Measurements from ENCODE around the gene WDR37. TPM values are rescaled to one million over a fixed set of nuclear protein-coding genes. Genes with fewer than 3 reads are reported as not detected.

WDR37 gene
- total and polyA plus RNA-seq, 2 donors (not counting 1 experiment from before 2014, with no cell fraction given): 17.3 to 33.2 TPM

GRCh38 chr10:1147810-1148209 lies 91.6 kb downstream of the WDR37 start:
- Histone ChIP-seq H3K4me3 (ENCODE audit: control extremely low read depth in 1 of 5, extremely low read depth in 1 of 5, insufficient read depth in 1 of 5, low read depth in 2 of 5, low read length in 4 of 5) (no peak overlapping the region), H3K27me3 (replicated peaks in 1 of 4; ENCODE audit: control extremely low read depth in 1 of 4, control insufficient read depth in 3 of 4, insufficient read depth in 4 of 4, low read length in 3 of 4) (no peaks in the 10 kb centered on the region), H3K27ac (ENCODE audit: low read length in 2 of 2) (no peak overlapping the region), H2AFZ (ENCODE audit: insufficient read depth, low read depth, low read length, poor library complexity, severe bottlenecking) (no peak overlapping the region), H4K20me1 (ENCODE audit: control insufficient read depth, insufficient read depth, low read length, poor library complexity, severe bottlenecking) (no peaks in the 10 kb centered on the region), H3K4me1 (ENCODE audit: control insufficient read depth in 2 of 2, insufficient read depth in 2 of 2, low read length in 2 of 2) (no peaks in the 10 kb centered on the region), H3K9ac (ENCODE audit: low read length) (no peak overlapping the region), H3K4me2 (replicated peaks; ENCODE audit: low read depth, low read length, poor library complexity, severe bottlenecking) (no peak overlapping the region), H3K9me3 (ENCODE audit: control extremely low read depth in 1 of 3, control insufficient read depth in 2 of 3, insufficient read depth in 1 of 3, low read length in 2 of 3) (peaks cover 0 to 23% (median 21%) of the 10 kb centered on the region in 3 donors), H3K79me2 (ENCODE audit: control insufficient read depth, insufficient read depth, low read length) (no peaks in the 10 kb centered on the region), H3K36me3 (replicated peaks in 1 of 2; ENCODE audit: control extremely low read depth in 1 of 2, control insufficient read depth in 1 of 2, extremely low read depth in 1 of 2, insufficient read depth in 2 of 2, low read length in 1 of 2) (no peaks in the 10 kb centered on the region)
- Mint-ChIP-seq H3K9me3 (ENCODE audit: insufficient read depth) (peaks cover 7% of the 10 kb centered on the region), H3K4me1 (no peaks in the 10 kb centered on the region), H3K27me3 (peaks cover 20% of the 10 kb centered on the region), H3K4me3 (no peak overlapping the region), H3K27ac (no peak overlapping the region)
- ChIA-PET POLR2A (no interaction called here), CTCF (no interaction called here)
- intact Hi-C loops (cut with micrococcal nuclease): no loop called here
- ATAC-seq (ENCODE audit: low read depth) (no peak), DNase-seq (no peak)
- no peak for TF ChIP-seq CTCF (IDR thresholded peaks at IDR 0.05)
- TF ChIP-seq EZH2 (IDR thresholded peaks at IDR 0.05; ENCODE audit: borderline replicate concordance, insufficient read depth, low read depth, low read length, poor library complexity, severe bottlenecking): no peak
- 78% methylated on average over 1 of the region's 5 CpGs for WGBS (ENCODE audit: insufficient coverage)

- Mint-ChIP-seq H3K9me3 (ENCODE audit: insufficient read depth) (peaks cover 7% of the 10 kb centered on the region), H3K4me3 (no peak overlapping the region), H3K27ac (no peak overlapping the region), H3K4me1 (no peaks in the 10 kb centered on the region), H3K27me3 (peaks cover 17% of the 10 kb centered on the region)
- no peak overlapping the region for H2AFZ ChIP-seq (ENCODE audit: insufficient read depth, low read depth, low read length, poor library complexity, severe bottlenecking)
- no peak overlapping the region for H3K9ac ChIP-seq (ENCODE audit: low read length)
- H3K4me1 ChIP-seq (ENCODE audit: control insufficient read depth in 2 of 2, insufficient read depth in 2 of 2, low read length in 2 of 2): no peaks in the 10 kb centered on the region
- H3K79me2 ChIP-seq (ENCODE audit: control insufficient read depth, insufficient read depth, low read length): no peaks in the 10 kb centered on the region
- no peak for ATAC-seq (ENCODE audit: low read depth)
- intact Hi-C loops (cut with micrococcal nuclease): no loop called here
- 98% methylated on average over 11 of the region's 17 CpGs for WGBS (ENCODE audit: insufficient coverage)
- H3K27me3 ChIP-seq (replicated peaks in 1 of 4; ENCODE audit: control extremely low read depth in 1 of 4, control insufficient read depth in 3 of 4, insufficient read depth in 4 of 4, low read length in 3 of 4): no peaks in the 10 kb centered on the region
- TF ChIP-seq CTCF (IDR thresholded peaks at IDR 0.05): no peak
- no peak for TF ChIP-seq EZH2 (IDR thresholded peaks at IDR 0.05; ENCODE audit: borderline replicate concordance, insufficient read depth, low read depth, low read length, poor library complexity, severe bottlenecking)
- H3K4me2 ChIP-seq (replicated peaks; ENCODE audit: low read depth, low read length, poor library complexity, severe bottlenecking): no peak overlapping the region
- H4K20me1 ChIP-seq (ENCODE audit: control insufficient read depth, insufficient read depth, low read length, poor library complexity, severe bottlenecking): no peaks in the 10 kb centered on the region
- POLR2A ChIA-PET: no interaction called here
- CTCF ChIA-PET: no interaction called here
- no peak for DNase-seq
- no peaks in the 10 kb centered on the region for H3K36me3 ChIP-seq (replicated peaks in 1 of 2; ENCODE audit: control extremely low read depth in 1 of 2, control insufficient read depth in 1 of 2, extremely low read depth in 1 of 2, insufficient read depth in 2 of 2, low read length in 1 of 2)
- no peak overlapping the region for H3K27ac ChIP-seq (ENCODE audit: low read length in 2 of 2)
- H3K9me3 ChIP-seq (ENCODE audit: control extremely low read depth in 1 of 3, control insufficient read depth in 2 of 3, insufficient read depth in 1 of 3, low read length in 2 of 3): peaks cover 0 to 21% (median 21%) of the 10 kb centered on the region in 3 donors
- no peak overlapping the region for H3K4me3 ChIP-seq (ENCODE audit: control extremely low read depth in 1 of 5, extremely low read depth in 1 of 5, insufficient read depth in 1 of 5, low read depth in 2 of 5, low read length in 4 of 5)
These were observed 92.8 kb downstream of the WDR37 start for GRCh38 chr10:1148855-1149605.

Measured in B cell (primary cell).